Esophagus (tissue), 2 donors: ENCODE data around the gene TPPP. TPM values are rescaled to one million over a fixed set of nuclear protein-coding genes. Genes with fewer than 3 reads are reported as not detected.
"Not testable (repeated sequence)": the region's sequence is repeated elsewhere in the genome, so short reads cannot be mapped to it uniquely, and the experiment has no call there.

Source experiments
- H3K27ac ChIP-seq, 2 donors: one replicate each; pipeline ENCODE4 v1.5.1; 2013; ENCODE audit warnings: low read depth in 2 of 2, mild to moderate bottlenecking in 2 of 2, inconsistent platforms in 1 of 2, low read length in 1 of 2, moderate library complexity in 1 of 2
- H3K27me3 ChIP-seq, 2 donors: one replicate each; pipeline ENCODE4 v1.6.1; 2013; ENCODE audit warnings: low read length in 2 of 2, control low read depth in 1 of 2, mild to moderate bottlenecking in 1 of 2; ENCODE audit not compliant: insufficient read depth in 2 of 2, control insufficient read depth in 1 of 2
- H3K36me3 ChIP-seq, 2 donors: one replicate each; pipeline ENCODE4 v1.6.1; 2013; ENCODE audit warnings: low read length in 1 of 2; ENCODE audit not compliant: control insufficient read depth in 2 of 2, insufficient read depth in 2 of 2
- H3K4me1 ChIP-seq, 2 donors: one replicate each; pipeline ENCODE4 v1.6.1; 2013; ENCODE audit warnings: low read length in 1 of 2; ENCODE audit not compliant: control insufficient read depth in 2 of 2, insufficient read depth in 2 of 2
- H3K4me3 ChIP-seq, 2 donors: one replicate each; pipeline ENCODE4 v1.5.1; 2013; ENCODE audit warnings: low read length in 2 of 2, mild to moderate bottlenecking in 2 of 2, low read depth in 1 of 2, moderate library complexity in 1 of 2
- H3K9me3 ChIP-seq, 2 donors: one replicate each; pipeline ENCODE4 v1.6.1; 2013; ENCODE audit warnings: mild to moderate bottlenecking in 2 of 2, low read depth in 1 of 2, low read length in 1 of 2, moderate library complexity in 1 of 2; ENCODE audit not compliant: control insufficient read depth in 2 of 2, insufficient read depth in 1 of 2
- WGBS, 2 donors: extraction: QIAGEN DNeasy Blood & Tissue Kit; methylation state at CpG; one replicate each; pipeline ENCODE4 v1.1.7; 2013; 5-methylcytosine and 5-hydroxymethylcytosine counted together
- polyA plus RNA-seq, 2 donors: library from polyadenylated mRNA; stranded (reverse); fragments of 200-250 nt; gene quantifications; one replicate each; pipeline ENCODE4 v1.2.3, GENCODE V29; 2013
- donor health status: healthy with polysubstance abuse.
- donor health status: Bipolar disorder and iron deficiency.

The TPPP gene
- polyA plus RNA-seq, 2 donors: 1.7 to 2.7 TPM

- Histone ChIP-seq H3K9me3 (peaks cover 0 to 4% of the 10 kb centered on the region in 2 donors), H3K4me1 (no peaks in the 10 kb centered on the region), H3K36me3 (peaks cover 8 to 27% of the 10 kb centered on the region in 2 donors), H3K27me3 (no peaks in the 10 kb centered on the region), H3K4me3 (no peak overlapping the region), H3K27ac (no peak overlapping the region)
- WGBS, 2 donors: 96 to 99% methylated on average over 12 of the region's 12 CpGs
Observed at GRCh38 chr5:634191-634590, 59.0 kb downstream of the TPPP start.

- H3K4me1 ChIP-seq: no peaks in the 10 kb centered on the region
- no peak overlapping the region for H3K27ac ChIP-seq
- H3K27me3 ChIP-seq: no peaks in the 10 kb centered on the region
- 85 to 88% methylated on average over 20 of the region's 20 CpGs for WGBS, 2 donors
- peaks cover 8 to 31% of the 10 kb centered on the region in 2 donors for H3K36me3 ChIP-seq
- no peak overlapping the region for H3K4me3 ChIP-seq
- H3K9me3 ChIP-seq: peaks cover 0 to 4% of the 10 kb centered on the region in 2 donors
Observed at GRCh38 chr5:633501-633955, 59.6 kb downstream of the TPPP start.

GRCh38 chr5:628351-629205, 64.6 kb downstream of the TPPP start:
- WGBS, 2 donors: 80 to 84% methylated on average over 21 of the region's 21 CpGs
- H3K4me1 ChIP-seq, H3K9me3 ChIP-seq, H3K27me3 ChIP-seq, H3K4me3 ChIP-seq, H3K27ac ChIP-seq: not testable (repeated sequence)
- H3K36me3 ChIP-seq: peaks cover 0 to 22% of the 10 kb centered on the region in 2 donors

GRCh38 chr5:627840-628239, 65.3 kb downstream of the TPPP start:
- Histone ChIP-seq H3K27me3 (no peaks in the 10 kb centered on the region), H3K4me3 (no peak overlapping the region), H3K4me1 (no peaks in the 10 kb centered on the region), H3K27ac (no peak overlapping the region), H3K9me3 (no peaks in the 10 kb centered on the region), H3K36me3 (peaks cover 0 to 21% of the 10 kb centered on the region in 2 donors)
- 95 to 96% methylated on average over 24 of the region's 24 CpGs for WGBS, 2 donors

- Histone ChIP-seq H3K9me3 (no peaks in the 10 kb centered on the region), H3K4me1 (no peaks in the 10 kb centered on the region), H3K36me3 (peaks cover 0 to 23% of the 10 kb centered on the region in 2 donors), H3K4me3 (no peak overlapping the region), H3K27ac (no peak overlapping the region), H3K27me3 (no peaks in the 10 kb centered on the region)
- 81 to 83% methylated on average over 3 of the region's 3 CpGs for WGBS, 2 donors
Observed at GRCh38 chr5:626850-627249, 66.3 kb downstream of the TPPP start.

- H3K9me3 ChIP-seq: no peaks in the 10 kb centered on the region
- no peak overlapping the region for H3K27ac ChIP-seq
- H3K36me3 ChIP-seq: peaks cover 4 to 30% of the 10 kb centered on the region in 2 donors
- H3K4me1 ChIP-seq: no peaks in the 10 kb centered on the region
- H3K4me3 ChIP-seq: no peak overlapping the region
- 95 to 97% methylated on average over 16 of the region's 16 CpGs for WGBS, 2 donors
- H3K27me3 ChIP-seq: no peaks in the 10 kb centered on the region
Observed at GRCh38 chr5:625516-625915, 67.6 kb downstream of the TPPP start.

- 86 to 88% methylated on average over 13 of the region's 13 CpGs for WGBS, 2 donors
- H3K27ac ChIP-seq: no peak overlapping the region
Observed at GRCh38 chr5:624951-625230, 68.3 kb downstream of the TPPP start.

GRCh38 chr5:624118-624950, 68.8 kb downstream of the TPPP start:
- H3K9me3 ChIP-seq: no peaks in the 10 kb centered on the region
- H3K4me1 ChIP-seq: no peaks in the 10 kb centered on the region
- WGBS, 2 donors: 94% methylated on average over 38 of the region's 38 CpGs
- H3K4me3 ChIP-seq: no peak overlapping the region
- peaks cover 14 to 41% of the 10 kb centered on the region in 2 donors for H3K36me3 ChIP-seq
- H3K27ac ChIP-seq: no peak overlapping the region
- no peaks in the 10 kb centered on the region for H3K27me3 ChIP-seq

More at GRCh38 chr5:624951-625230, 68.3 kb downstream of the TPPP start:
- H3K27me3 ChIP-seq: no peaks in the 10 kb centered on the region
- peaks cover 9 to 36% of the 10 kb centered on the region in 2 donors for H3K36me3 ChIP-seq
- no peaks in the 10 kb centered on the region for H3K9me3 ChIP-seq
- no peak overlapping the region for H3K4me3 ChIP-seq
- H3K4me1 ChIP-seq: no peaks in the 10 kb centered on the region

- Histone ChIP-seq H3K9me3 (no peaks in the 10 kb centered on the region), H3K27ac (no peak overlapping the region), H3K36me3 (peaks cover 14 to 39% of the 10 kb centered on the region in 2 donors), H3K4me1 (no peaks in the 10 kb centered on the region), H3K4me3 (no peak overlapping the region), H3K27me3 (no peaks in the 10 kb centered on the region)
- WGBS, 2 donors: 93 to 97% methylated on average over 13 of the region's 13 CpGs
Observed at GRCh38 chr5:623531-623930, 69.6 kb downstream of the TPPP start.
